ENCODE measurements around the gene ADAMTSL1.

The ADAMTSL1 gene

DNA sequence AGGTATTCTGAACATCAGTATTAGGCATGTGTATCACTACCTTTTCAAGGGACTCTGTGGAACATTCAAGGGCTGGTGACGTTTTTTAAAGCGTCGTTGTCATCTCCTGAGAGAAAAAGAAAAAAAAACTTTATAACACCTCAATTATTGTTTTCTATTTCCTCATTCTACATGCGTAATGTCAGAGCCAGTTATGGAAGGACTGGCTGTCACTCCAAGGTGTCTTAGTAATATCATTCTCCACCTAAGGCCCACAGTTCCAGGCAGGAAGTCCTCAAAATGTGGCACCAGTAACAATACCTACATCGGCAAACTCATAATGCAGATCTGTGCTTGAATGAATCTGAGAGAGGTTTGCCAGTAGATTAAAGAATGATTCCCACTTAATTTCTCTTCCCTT lies 348.9 kb downstream of the ADAMTSL1 start:
- H3K4me3 ChIP-seq (ENCODE audit: control insufficient read depth, low read depth, low read length): no peak overlapping the region
- TF ChIP-seq, protein P1, sequence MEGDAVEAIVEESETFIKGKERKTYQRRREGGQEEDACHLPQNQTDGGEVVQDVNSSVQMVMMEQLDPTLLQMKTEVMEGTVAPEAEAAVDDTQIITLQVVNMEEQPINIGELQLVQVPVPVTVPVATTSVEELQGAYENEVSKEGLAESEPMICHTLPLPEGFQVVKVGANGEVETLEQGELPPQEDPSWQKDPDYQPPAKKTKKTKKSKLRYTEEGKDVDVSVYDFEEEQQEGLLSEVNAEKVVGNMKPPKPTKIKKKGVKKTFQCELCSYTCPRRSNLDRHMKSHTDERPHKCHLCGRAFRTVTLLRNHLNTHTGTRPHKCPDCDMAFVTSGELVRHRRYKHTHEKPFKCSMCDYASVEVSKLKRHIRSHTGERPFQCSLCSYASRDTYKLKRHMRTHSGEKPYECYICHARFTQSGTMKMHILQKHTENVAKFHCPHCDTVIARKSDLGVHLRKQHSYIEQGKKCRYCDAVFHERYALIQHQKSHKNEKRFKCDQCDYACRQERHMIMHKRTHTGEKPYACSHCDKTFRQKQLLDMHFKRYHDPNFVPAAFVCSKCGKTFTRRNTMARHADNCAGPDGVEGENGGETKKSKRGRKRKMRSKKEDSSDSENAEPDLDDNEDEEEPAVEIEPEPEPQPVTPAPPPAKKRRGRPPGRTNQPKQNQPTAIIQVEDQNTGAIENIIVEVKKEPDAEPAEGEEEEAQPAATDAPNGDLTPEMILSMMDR (conservative IDR thresholded peaks at IDR 0.05; ENCODE audit: control insufficient read depth, insufficient read depth, low read depth, low read length): no peak
- DNase-seq (ENCODE audit: low read depth): no peak

DNA sequence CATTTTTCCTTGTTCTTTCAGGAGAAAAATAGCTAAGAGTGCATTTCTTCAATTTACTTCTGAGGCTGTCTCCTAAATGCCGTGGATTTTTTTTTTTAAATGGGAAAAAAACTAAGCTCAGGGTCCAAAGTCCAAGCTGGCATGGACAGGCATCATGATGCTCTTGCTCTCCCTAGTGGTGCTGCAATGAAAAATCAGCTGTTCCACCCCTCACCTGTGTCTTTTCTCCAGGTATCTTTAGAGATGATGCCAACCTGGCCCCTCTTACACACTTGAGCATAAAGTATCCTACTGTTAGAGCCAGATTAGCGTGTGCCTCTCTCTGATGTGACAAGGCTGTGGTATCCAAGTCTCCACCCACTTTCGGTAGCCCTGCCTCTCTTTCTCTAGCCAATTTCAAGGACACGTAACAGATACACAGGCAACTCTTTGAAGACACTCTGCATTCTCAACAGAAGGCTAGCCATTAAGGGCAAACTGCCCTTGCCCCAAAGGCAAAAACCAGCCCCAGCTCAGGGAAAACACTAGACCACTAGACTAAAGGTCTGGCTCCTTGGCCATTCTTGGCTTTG lies 350.2 kb downstream of the ADAMTSL1 start:
- no peak overlapping the region for H3K4me3 ChIP-seq (ENCODE audit: control insufficient read depth, low read depth, low read length)
- TF ChIP-seq, protein P1 (conservative IDR thresholded peaks at IDR 0.05; ENCODE audit: control insufficient read depth, insufficient read depth, low read depth, low read length): peak; percentile 11
- no peak for DNase-seq (ENCODE audit: low read depth)

DNA sequence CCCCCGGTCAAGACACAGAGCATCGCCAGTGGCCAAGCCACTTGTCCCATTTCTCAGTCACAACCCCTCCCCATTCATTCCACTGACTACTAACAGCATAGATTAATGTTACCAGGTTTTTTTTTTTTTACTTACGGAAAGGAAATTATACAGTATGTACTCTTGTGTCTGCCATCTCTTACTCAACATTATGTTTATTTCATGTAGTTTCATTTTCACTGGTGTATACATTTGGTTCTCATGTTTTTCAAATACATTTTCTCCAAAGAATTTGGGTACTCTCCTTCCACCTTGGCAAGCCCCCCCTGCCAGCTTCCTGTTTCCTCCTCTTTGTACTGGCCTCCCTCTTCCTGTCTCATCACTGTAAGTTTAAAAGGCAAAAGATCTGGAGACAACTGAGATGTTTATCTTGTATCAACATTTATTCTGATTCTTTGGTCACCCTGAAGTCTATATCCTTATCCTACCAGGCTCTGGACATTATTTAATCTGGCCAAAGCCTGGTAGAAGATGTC lies 351.8 kb downstream of the ADAMTSL1 start:
- H3K4me3 ChIP-seq (ENCODE audit: control insufficient read depth, low read depth, low read length): no peak overlapping the region
- DNase-seq (ENCODE audit: low read depth): no peak
- TF ChIP-seq, protein P1 (conservative IDR thresholded peaks at IDR 0.05; ENCODE audit: control insufficient read depth, insufficient read depth, low read depth, low read length): no peak

DNA sequence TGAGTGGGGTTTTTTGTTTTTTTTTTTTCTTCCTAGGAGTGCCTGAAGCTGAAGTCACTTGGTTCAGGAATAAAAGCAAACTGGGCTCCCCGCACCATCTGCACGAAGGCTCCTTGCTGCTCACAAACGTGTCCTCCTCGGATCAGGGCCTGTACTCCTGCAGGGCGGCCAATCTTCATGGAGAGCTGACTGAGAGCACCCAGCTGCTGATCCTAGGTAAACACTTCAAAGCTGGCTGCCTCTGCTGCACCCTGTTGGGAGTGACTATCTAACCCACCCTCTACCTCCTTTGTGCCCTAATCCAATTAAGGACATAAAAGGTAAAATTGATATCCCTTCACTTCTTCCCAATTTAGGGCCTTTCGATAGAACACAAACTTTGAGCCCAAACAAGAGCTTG lies 352.3 kb downstream of the ADAMTSL1 start:
- H3K4me3 ChIP-seq (ENCODE audit: control insufficient read depth, low read depth, low read length): no peak overlapping the region
- TF ChIP-seq, protein P1 (conservative IDR thresholded peaks at IDR 0.05; ENCODE audit: control insufficient read depth, insufficient read depth, low read depth, low read length): no peak
- DNase-seq (ENCODE audit: low read depth): no peak

DNA sequence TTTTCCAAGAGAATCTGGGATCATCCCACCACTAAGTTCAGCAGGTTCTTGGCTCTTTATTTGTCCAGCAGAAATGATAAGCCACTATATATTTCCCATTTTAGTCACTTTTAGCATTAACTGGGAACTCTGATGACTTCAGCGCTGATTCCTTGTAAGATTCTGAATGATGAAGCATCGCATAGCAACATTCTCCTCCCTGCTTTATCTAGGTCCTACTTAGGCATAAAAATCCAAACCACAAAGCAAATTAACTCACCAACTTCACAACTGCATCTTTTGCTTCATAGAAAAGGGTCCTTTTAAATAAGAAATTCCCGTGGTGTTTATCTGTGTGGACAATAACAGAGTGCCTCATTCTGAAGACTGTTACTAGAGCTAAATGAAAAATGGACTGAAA lies 355.1 kb downstream of the ADAMTSL1 start:
- TF ChIP-seq, protein P1 (conservative IDR thresholded peaks at IDR 0.05; ENCODE audit: control insufficient read depth, insufficient read depth, low read depth, low read length): no peak
- H3K4me3 ChIP-seq (ENCODE audit: control insufficient read depth, low read depth, low read length): no peak overlapping the region
- no peak for DNase-seq (ENCODE audit: low read depth)

DNA sequence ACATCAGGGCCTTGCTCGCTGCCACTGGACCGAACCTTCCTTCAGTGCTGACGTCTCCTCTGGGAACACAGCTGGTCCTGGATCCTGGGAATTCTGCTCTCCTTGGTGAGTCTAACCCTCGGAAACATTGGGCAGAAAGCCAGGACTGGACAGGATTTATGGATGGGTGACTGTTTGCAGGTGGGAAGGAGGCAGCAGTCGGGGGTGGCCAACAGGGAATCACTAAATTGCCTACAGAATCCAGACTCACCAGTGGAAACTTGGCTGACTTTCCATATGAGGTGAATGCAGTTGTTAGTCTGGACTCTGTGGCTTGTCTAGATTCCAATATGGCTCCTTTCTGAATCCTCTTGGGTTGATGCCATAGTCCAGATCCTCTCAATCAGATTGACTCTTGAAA lies 355.9 kb downstream of the ADAMTSL1 start:
- H3K4me3 ChIP-seq (ENCODE audit: control insufficient read depth, low read depth, low read length): no peak overlapping the region
- DNase-seq (ENCODE audit: low read depth): peak; percentile 72
- TF ChIP-seq, protein P1 (conservative IDR thresholded peaks at IDR 0.05; ENCODE audit: control insufficient read depth, insufficient read depth, low read depth, low read length): no peak
